ENCODE measurements around the gene ATAD2B.

- TF ChIP-seq TCF4 (CRISPR knock-in tag; IDR thresholded peaks at IDR 0.05; ENCODE audit: borderline replicate concordance) = no peak
- no peak for TF ChIP-seq ZC3H10 (CRISPR knock-in tag; IDR thresholded peaks at IDR 0.05)
- no peak for TF ChIP-seq CREB5 (CRISPR knock-in tag; IDR thresholded peaks at IDR 0.05; ENCODE audit: low read depth)
- TF ChIP-seq ESRRG (CRISPR knock-in tag; IDR thresholded peaks at IDR 0.05) = no peak
- TF ChIP-seq ZFP3 (CRISPR knock-in tag; IDR thresholded peaks at IDR 0.05) = no peak
- TF ChIP-seq ZNF8 (CRISPR knock-in tag; IDR thresholded peaks at IDR 0.05) = no peak
- TF ChIP-seq RARB (CRISPR knock-in tag; IDR thresholded peaks at IDR 0.05) = no peak
- no peak for TF ChIP-seq ZFP30 (CRISPR knock-in tag; IDR thresholded peaks at IDR 0.05)
- TF ChIP-seq ZNF565 (CRISPR knock-in tag; conservative IDR thresholded peaks at IDR 0.05; ENCODE audit: low read depth) = no peak
These were observed 132.7 kb downstream of the ATAD2B start for GRCh38 chr2:23794234-23794633.
